Fibroblast of skin of left biceps (primary cell): ENCODE results near the gene OSBPL6.
"Not testable (repeated sequence)": the region's sequence is repeated elsewhere in the genome, so short reads cannot be mapped to it uniquely, and the experiment has no call there.

ENCODE experiments used
- DNase-seq, 2 experiments: peaks; one replicate each; pipeline ENCODE4 v3.0.0-alpha.2; 2013; ENCODE audit warnings: low read depth in 2 of 2

OSBPL6 gene

GRCh38 chr2:178193823-178194599, at the start of gene OSBPL6:
OSBPL6 (plus strand) TSS chr2:178194512; CDS start chr2:178306185, 111,673 bp downstream.
- DNase-seq: peak; percentile 61 to 69

- no peak for DNase-seq
Measured at GRCh38 chr2:178152033-178152432, 42.3 kb upstream of the OSBPL6 start.

- DNase-seq: no peak
Measured at GRCh38 chr2:178152542-178152941, 41.8 kb upstream of the OSBPL6 start.

GRCh38 chr2:178152977-178153376, 41.3 kb upstream of the OSBPL6 start:
- no peak for DNase-seq

- DNase-seq: not testable (repeated sequence)
Measured at GRCh38 chr2:178153878-178154277, 40.4 kb upstream of the OSBPL6 start.

GRCh38 chr2:178155524-178155923, 38.8 kb upstream of the OSBPL6 start:
- no peak for DNase-seq

GRCh38 chr2:178157574-178157973, 36.7 kb upstream of the OSBPL6 start:
- DNase-seq: no peak

- DNase-seq: no peak
Measured at GRCh38 chr2:178159966-178160365, 34.3 kb upstream of the OSBPL6 start.

GRCh38 chr2:178160601-178161000, 33.7 kb upstream of the OSBPL6 start:
- DNase-seq: no peak

GRCh38 chr2:178163395-178163794, 30.9 kb upstream of the OSBPL6 start:
- DNase-seq: no peak

- no peak for DNase-seq
Measured at GRCh38 chr2:178163911-178164310, 30.4 kb upstream of the OSBPL6 start.

- DNase-seq: no peak
Measured at GRCh38 chr2:178173657-178174056, 20.7 kb upstream of the OSBPL6 start.

GRCh38 chr2:178177066-178177679, 17.1 kb upstream of the OSBPL6 start:
- DNase-seq: no peak

GRCh38 chr2:178180648-178181047, 13.7 kb upstream of the OSBPL6 start:
- not testable (repeated sequence) for DNase-seq

- DNase-seq: no peak
Measured at GRCh38 chr2:178187861-178188260, 6.5 kb upstream of the OSBPL6 start.

GRCh38 chr2:178188466-178188865, 5.8 kb upstream of the OSBPL6 start:
- DNase-seq: no peak

- DNase-seq: no peak
Measured at GRCh38 chr2:178191004-178191508, 3.3 kb upstream of the OSBPL6 start.

GRCh38 chr2:178191511-178191910, 2.8 kb upstream of the OSBPL6 start:
- DNase-seq: no peak

- no peak for DNase-seq
Measured at GRCh38 chr2:178193496-178193822, 853 bp upstream of the OSBPL6 start.

GRCh38 chr2:178194600-178195389, 483 bp downstream of the OSBPL6 start:
- no peak for DNase-seq

- DNase-seq: no peak
Measured at GRCh38 chr2:178195390-178196166, 1.3 kb downstream of the OSBPL6 start.

GRCh38 chr2:178197791-178198190, 3.5 kb downstream of the OSBPL6 start:
- no peak for DNase-seq
